ENCODE results near the gene ANKRD11.
"Not testable (repeated sequence)": the region's sequence is repeated elsewhere in the genome, so short reads cannot be mapped to it uniquely, and the experiment has no call there.

Gene ANKRD11

DNA sequence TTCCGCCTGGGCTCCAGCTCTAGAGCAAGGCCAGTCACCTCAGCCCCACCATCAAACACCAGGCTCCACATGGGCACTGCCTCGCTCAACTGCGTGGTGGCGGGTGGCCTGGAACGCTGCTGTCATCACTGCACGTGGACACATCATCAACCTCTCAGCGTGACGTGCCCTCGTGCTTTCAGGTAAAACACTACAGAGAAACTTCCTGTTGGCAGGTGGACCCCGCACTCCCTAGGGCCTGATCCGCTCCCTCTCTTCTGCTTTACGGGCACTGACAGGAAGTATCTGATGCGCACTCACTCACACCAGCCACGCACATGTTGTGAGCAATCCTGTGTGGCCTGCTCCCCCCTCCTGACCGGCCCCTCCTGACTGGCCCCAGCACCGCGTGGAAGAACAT, 87.4 kb downstream of the ANKRD11 start:
- DNase-seq (ENCODE audit: low spot score), result no peak

DNA sequence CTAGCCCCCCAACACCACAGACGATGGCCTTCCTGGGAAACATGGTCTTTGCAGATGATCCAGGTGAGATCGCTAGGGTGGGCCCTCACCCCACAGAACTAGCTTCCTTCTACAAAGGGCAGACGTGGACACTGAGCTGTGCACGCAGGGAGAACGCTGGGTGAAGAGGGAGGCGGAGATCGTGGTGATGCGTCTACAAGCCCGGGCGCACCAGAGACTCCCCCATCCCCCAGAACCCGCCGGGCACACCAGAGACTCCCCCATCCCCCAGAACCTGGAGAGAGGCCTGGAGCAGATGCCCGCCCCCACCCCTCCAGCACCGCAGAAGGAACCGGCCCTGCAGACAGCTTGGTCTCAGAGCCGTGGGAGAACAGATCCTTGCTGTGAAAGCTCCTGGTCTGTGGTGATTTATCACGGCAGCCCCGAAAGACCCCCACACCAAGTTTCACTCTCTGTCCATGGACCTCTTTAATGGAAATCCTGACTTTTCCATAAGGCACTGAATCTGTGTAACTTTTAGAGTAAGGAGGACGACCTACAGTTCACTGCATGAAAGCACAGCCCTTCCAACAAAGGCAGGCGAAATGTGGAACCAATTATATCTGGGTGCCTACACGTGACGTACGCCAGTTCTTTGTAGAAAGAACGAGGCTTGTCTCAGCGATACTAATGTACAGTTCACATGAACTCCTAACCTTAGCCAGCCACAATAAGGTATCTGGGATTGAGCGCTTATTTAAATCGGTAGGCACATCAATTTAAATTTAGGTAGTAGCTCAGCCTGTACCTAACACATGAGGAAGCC, 88.5 kb downstream of the ANKRD11 start:
- no peak for DNase-seq (ENCODE audit: low spot score)

DNA sequence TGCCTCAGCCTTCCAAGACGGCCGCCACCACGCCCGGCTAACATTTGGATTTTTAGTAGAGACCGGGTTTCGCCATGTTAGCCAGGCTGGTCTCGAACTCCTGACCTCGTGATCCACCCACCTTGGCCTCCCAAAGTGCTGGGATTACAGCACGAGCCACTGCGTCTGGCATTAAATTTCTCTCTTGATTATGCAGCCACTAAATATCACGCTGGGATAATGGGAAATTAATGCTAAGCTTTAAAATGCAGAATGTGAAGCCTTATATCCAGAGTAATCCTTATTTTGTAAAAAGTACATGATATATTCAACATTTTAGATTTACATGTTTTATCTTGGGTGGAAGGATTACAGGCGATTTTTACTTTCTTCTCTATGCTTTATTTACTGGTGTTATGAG, 89.2 kb downstream of the ANKRD11 start:
- DNase-seq (ENCODE audit: low spot score), result no peak

DNA sequence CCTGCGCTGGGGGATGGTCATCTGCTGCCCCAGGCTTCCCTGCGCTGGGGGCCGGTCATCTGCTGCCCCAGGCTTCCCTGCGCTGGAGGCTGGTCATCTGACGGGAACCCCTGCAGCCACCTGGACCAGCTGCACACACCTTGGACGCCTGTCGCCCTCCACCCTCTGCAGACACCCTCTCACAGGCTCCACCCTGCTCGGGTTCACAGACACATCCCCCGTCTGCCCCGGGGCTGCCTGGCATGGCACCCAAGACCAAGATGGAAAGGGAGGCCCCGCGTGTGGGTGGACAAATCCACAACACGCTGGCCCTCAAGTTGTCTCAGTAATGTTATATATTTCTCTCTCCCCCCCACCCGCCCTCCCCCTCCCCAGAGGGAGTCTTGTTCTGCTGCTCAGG, 89.6 kb downstream of the ANKRD11 start:
- DNase-seq (ENCODE audit: low spot score), result no peak

DNA sequence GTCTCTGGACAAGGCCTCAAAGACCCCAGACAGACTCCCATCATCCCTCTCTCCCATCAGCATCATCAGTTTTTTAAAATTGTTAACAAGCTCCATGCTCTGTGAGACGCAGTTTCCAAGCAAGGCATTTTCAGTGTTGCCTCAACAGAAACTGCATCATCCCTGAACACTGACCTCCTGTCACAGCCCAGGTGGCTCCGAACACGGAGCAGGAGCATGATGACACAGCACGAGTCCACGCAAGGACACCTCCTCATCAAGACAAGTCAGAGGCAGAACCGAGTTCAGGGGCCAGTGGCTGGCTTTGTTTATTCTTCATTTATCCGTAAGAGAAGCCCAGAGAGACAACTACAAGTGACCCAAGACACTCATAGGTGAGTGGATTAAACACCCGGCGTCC, 91.4 kb downstream of the ANKRD11 start:
- no peak for DNase-seq (ENCODE audit: low spot score)

DNA sequence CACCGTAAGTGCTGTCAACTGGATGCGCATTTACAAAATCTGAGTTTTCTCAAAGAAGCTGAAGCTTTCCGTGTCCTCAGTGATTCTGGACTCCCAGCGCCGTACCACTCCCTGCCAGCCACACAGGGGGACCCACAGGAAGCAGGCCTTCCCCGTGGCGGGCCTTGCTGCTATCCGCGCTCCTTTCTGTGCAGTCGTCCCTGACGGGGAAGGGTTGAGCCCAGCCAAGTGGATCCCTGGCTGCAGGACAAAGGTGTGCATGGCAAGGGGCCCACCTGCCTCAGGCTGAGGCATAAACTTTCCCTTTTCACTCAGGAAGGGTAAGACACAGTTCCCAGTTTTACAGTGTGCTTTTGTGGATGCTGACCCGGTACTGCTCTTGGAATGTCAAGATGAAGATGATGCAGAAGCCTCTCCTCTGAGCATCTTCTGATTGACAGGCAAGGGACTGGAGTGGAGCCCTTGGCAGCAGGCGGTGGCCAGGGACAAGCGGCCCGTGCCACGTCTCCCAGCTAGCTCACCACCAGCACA, 93.0 kb downstream of the ANKRD11 start:
- no peak for DNase-seq (ENCODE audit: low spot score)

DNA sequence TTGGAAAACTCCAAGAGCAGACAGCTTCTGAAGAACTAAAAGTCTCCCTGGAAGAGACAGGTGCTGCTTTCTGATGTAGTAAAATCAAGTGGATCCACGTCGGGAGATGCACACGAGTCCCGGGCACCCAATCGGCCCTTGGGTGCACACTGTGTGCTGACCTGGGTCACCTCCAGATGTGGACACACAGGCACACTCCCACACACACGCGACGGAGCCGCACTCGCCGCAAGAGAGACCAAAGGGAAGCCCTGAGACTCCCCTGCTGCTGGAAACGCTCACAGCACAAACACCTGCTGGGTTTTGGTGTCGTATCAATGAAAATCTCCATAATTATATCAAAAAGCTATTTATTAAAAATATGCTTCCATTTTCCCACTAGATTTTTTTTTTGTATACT, 94.2 kb downstream of the ANKRD11 start:
- no peak for DNase-seq (ENCODE audit: low spot score)

DNA sequence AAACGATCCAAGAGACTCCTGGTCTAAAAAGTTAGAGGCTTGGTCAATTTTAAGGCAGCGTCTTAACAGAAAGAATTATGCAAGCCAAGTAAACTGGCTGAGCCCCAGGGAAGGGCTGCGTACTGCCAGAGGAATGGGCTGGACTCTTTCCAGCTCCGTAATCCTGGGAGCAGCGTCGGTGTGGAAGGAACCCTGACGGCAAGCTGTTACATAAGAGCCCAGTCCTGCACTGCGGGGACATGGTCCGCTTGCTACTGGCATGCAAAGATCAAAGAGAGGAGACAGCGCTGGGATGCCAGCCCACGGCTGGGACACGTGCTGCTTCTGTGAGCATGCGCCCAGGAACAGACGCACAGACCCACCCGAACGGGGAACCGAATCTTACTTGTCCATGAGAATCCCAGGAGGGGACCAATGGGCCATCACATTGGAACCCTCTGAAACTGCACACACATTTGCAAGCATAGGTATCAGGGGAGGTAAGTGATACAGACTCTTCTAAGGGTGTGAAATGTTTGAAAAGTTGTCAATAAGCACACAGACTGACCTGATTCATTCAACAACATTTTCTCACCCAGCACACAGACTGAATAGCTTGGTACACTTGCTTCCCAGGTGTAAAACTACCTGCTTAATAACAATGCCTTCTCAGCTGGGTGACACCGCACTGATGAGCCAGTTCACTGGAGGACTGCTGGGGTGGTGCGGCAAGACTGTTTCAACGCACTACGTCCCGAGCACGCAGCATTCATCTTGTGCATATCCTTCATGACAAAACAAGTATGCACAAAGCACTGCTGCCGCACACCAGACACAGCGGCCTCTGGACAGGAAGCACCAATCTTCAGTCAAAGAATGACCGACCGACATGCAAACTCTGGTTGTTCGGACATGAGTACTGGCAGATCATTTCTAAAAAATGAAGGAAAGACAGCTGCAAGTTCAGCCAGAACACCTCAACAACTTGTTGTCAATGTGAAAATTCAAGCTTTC, 94.9 kb downstream of the ANKRD11 start:
- no peak for DNase-seq (ENCODE audit: low spot score)

DNA sequence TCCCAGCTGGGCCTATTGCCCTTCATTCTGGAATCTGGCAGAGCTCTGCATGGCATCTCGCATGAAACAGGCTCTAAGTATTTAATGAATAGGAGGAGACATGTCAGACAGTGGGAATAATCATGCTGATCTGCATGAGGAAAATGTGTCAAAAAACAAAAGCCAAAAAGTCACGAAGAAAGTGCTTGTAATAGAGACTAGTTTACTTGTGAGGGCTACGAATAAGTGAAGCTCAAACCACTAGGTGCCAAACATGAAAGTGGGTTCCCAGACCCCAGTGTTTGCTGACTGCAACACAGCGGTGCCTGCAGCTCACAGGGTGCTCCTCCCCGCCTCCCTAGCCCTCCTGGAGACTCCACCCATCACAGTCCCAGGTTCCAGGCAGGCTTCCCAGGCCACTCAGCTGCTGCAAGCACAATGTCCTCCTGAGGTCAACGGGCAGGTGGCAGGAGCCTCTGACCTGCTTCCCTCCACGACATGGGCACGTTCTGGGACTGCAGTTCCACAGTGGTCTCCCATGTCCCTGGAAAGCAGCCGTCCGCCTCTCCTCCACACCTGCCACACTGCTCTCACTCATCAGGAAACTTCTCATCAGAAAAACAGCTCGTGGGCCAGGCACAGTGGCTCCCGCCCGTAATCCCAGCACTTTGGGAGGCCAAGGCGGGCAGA, 96.5 kb downstream of the ANKRD11 start:
- DNase-seq (ENCODE audit: low spot score), result no peak

DNA sequence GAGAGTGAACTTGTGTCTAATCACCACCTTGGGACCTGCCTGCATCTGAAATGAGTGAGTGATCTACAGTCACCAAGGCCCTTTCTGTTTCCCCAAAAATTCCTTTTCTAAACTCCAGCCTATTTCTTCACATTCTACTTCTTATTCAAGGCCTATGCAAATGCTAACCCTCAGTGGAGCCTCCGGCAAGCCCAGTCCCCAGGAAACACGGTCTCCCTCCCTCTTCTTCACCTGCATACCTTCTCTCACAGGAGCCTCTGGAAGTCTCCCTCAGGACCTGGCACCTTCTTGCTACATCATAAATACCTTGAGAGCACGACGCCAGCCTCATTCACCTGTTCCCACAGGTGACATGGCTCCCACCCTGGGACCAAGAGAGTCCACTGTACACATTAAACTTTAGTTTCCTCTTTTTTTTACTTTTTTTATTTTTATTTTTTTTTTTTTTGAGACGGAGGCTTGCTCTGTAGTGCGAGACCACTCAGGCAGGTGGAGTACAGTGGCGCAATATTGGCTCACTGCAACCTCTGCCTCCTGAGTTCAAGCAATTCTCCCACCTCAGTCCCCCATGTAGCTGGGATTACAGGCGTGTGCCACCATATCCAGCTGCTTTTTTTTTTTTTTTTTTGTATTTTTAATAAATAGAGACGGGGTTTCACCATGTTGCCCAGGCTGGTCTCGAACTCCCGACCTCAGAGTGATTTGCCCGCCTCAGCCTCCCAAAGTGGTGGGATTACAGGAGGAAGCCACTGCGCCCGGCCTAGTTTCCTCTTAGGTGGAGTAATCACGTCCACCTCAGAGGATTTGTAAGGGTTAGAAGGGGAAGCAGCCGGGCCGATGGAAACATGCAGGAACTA, 97.3 kb downstream of the ANKRD11 start:
- no peak for DNase-seq (ENCODE audit: low spot score)

DNA sequence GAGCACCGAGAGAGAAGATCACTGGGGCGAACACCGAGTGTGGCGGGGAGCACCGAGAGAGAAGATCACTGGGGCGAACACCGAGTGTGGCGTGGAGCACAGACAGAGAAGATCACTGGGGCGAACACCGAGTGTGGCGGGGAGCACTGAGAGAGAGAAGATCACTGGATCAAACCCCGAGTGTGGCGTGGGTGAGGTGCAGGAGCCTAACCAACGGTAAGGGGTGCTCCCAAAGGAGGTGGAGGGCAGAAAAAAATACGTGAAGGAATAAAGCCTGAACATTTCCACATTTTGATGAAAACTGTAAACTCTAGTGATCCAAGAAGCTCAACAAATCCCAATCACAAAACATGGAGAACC, 100.2 kb downstream of the ANKRD11 start:
- not testable (repeated sequence) for DNase-seq (ENCODE audit: low spot score)

DNA sequence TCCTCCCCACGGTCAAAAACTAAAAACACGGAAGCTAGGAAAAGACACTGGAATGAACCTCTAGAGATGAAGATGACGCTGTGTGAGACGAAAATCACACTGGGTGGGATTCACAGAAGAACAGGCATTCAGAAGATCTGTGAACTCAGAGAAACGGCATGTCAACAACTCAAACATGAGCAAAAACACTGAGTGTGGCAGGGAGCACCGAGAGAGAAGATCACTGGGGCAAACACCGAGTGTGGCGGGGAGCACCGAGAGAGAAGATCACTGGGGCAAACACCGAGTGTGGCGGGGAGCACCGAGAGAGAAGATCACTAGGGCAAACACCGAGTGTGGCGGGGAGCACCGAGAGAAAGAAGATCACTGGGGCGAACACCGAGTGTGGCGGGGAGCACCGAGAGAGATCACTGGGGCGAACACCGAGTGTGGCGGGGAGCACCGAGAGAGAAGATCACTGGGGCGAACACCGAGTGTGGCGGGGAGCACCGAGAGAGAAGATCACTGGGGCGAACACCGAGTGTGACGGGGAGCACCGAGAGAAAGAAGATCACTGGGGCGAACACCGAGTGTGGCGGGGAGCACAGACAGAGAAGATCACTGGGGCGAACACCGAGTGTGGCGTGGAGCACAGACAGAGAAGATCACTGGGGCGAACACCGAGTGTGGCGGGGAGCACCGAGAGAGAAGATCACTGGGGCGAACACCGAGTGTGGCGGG, 100.7 kb downstream of the ANKRD11 start:
- not testable (repeated sequence) for DNase-seq (ENCODE audit: low spot score)

DNA sequence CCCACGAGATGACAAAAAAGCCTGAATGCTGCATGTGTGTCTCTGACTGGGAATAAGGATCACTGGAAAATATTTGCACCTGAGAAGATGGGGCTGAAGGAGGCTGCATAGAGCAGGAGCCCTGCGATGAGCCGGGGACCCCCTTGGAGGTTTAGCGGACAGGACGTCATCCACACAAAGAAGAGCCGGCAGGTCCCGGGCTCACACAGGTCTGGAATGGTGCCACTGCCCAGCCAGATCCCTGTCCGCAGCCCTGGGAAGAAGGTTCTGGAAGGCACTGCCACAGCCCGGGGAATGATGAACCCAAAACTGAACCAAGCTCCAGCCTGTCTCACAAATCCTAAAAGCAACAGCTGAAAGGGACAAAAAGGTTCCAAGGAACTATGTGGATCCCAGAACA, 101.8 kb downstream of the ANKRD11 start:
- DNase-seq (ENCODE audit: low spot score), result no peak

DNA sequence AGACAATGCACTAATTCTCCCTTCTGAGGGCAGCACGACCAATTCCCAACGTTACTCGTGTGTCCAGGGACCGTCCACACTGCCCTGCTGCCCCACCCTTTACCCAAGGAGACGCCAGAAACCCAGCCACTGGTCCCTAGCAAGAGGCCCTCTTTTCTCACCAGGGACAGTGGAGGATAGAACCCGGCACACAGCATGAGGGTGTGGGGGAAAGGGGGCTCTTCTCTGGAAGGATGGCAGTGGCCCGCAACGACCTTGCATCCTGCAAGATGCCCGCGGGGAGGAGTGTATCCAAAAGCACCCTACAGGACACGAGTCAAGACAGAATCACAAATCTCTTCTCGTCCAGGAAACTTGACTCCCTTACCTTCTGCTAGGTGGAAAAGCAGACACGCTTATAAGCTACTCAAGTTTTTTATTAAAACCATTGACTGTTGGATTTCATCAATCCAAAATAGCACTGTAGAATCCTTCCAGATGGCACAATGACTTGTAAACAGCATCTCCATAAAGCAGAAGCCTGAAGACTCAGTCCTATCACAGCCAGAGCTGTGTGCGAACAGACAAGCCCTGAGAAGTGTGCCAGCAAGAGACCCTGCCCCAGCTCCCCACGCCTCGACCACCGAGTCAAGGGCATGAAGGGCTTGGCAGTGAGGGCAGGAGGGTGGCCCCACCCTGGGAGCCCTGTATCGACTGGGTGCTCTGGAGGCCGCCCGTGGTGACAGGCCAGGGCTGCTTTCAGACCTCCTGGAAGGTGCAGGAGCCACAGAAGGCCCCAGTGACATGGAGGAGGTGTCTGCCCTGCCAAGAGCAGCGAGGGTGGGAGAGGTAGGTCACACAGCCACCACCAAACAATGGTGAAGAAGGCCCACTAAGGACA, 103.8 kb downstream of the ANKRD11 start:
- DNase-seq (ENCODE audit: low spot score), result no peak

DNA sequence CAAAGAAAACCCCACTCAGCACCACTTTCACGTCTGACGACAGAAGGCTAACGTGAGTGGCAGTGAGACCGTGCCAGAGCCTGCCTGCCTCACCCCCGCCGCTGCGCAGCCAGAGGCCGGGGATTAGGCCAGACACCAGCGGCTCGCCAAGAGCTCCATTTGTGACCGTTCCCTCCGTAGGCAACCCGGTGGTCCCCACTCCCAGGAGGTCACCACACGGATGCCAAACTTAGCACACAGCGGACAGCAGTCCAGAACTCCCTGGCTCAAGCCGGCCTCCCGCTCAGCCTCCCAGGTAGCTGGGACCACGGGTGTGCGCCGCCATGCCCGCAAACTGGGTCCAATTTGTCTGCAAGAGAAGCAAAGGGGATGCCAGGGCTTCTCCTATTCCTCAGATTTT, 104.6 kb downstream of the ANKRD11 start:
- DNase-seq (ENCODE audit: low spot score), result no peak

DNA sequence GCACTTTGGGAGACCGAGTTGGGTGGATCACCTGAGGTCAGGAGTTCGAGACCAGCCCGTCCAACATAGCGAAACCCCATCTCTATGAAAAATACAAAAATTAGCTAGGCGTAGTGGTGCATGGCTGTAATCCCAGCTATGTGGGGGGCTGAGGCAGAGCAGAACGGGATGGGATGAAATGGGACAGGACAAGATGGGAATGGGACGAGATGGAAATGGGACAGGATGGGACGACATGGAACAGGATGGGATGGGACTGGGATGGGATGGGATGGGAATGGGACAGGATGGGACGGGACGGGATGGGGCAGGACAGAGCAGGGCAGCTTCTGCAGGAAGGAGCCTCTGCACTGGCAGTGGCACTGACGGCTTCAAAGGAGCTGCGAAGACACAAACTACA, 106.1 kb downstream of the ANKRD11 start:
- DNase-seq (ENCODE audit: low spot score), result no peak

DNA sequence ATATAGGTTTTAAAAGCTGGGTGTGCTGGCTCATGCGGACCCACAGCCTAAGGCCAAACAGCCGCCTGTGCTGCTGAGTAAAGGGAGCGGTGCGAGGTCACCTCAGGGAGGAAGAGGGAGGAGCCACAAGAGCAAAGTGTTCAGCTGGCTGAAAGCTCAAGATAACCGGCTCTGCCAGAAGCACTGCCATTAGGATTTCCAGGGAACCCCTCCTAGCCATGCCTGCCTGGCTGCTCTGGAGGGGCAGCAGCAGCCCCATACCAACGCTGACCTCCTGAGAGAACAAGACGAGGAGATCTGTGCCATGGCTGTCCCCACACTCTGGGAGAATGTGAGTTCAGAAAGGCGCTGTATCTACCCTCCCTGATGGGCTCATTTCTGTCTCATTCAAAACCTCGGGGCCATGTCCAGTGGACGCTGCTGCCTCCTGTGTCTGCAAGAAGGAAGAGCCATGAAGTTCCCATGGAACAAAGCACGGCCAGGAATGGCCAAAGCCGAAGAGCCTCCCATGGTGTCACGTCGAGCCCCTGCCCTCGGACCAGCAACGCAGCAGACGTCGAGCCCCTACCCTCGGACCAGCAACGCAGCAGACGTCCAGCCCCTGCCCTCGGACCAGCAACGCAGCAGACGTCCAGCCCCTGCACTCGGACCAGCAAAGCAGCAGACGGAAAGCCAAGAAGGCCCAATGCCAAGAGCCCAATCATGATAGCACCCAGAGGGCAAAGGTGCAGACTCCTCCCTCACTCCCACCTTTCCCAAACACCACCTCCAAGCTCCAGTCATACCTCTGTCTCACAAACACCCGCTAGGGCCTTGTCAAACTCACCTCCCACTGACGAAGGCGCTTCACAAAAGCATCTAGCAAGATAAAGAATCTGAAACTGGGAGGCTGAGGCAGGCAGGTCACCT, 107.0 kb downstream of the ANKRD11 start:
- DNase-seq (ENCODE audit: low spot score), result peak; percentile 68

DNA sequence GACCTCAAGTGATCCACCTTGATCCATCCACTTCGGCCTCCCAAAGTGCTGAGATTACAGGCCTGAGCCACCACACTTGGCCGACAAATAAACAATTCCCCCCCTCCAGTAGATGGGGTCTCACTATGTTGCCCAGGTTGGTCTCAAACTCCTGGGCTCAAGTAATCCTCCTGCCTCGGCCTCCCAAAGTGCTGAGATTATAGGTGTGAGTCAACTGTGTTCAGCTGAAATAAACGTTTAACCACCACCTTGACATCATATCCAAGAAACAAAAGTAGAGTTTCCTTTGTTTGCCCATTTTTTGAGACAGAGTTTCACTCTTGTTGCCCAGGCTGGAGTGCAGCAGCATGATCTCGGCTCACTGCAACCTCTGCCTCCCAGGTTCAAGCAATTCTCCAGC, 107.8 kb downstream of the ANKRD11 start:
- not testable (repeated sequence) for DNase-seq (ENCODE audit: low spot score)

DNA sequence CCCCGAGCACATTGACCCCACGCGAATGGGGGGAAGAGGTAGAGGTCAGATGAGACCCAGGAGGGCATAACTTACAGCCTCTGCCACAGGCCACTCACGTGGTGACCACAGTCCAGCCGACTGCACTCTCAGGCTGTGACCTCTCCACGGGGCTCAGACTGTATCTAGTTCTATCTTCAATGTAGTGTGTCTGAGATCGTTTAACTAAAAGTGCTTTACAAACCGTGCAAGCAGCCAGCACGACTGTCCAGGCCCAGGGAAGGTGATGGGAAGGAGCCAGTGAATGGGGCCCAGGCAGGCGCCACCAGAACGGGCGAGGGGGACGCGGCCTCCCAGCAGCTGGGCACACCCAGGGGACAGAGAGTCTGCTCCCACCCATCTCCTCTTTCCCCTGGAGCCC, 108.6 kb downstream of the ANKRD11 start:
- no peak for DNase-seq (ENCODE audit: low spot score)

Data from hematopoietic multipotent progenitor cell treated with erythropoietin and hydrocortisone succinate and interleukin-3 and kit ligand, for 17 days (in vitro differentiated cells).